ENCODE results near the gene ZXDC.

ZXDC gene

DNA sequence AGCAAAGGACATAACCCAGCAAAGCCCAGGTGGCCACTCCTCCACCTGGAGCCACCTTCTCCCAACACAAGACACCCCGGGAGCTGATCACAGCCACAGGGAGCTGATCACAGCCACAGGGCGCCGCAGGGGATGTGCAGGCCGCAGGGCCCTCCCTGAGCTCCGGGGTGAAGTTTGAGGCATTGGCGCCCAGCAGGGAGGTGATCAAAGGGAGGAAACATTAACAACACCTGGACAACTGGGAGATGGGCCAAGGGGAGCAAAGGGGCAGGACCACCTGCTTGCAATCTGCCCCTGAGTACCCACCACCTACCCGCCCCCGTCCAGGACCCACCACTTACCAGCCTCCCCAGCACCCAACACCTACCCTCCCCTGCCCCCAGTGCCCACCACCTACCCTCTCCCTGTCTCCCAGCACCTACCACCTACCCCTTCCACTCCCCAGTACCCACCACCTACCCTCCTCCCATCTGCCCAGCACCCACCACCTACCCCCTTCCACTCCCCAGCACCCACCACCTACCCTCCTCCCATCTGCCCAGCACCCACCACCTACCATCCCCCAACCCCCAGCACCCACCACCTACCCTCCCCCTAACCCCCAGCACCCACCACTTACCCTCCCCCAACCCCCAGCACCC lies 39.5 kb upstream of the ZXDC start:
- TF ChIP-seq CTCF (IDR thresholded peaks at IDR 0.05; ENCODE audit: low read length, missing control alignments) = no peak
- DNase-seq (ENCODE audit: low read depth) = no peak
- H3K4me3 ChIP-seq (replicated peaks; ENCODE audit: low read depth, low read length) = no peak overlapping the region

DNA sequence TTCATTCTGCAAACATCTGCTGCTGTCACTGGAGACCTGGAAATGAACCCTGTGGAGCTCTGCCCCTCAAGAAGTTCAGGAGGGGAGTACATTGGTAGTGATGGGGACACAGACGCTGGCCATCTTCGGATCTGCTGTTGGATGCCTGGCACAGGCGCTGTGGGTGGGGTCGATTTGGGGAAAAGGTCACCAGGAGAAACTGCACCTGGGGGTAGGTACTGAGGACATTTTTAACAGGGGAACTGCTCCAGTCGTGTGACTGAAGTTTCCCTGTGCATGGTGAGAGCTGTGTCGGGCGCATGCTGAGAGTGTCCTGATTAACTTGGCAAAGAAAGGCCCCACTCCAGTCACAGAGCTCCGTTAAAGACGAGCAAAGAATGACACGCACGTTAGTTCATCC lies 38.5 kb upstream of the ZXDC start:
- H3K4me3 ChIP-seq (replicated peaks; ENCODE audit: low read depth, low read length) = no peak overlapping the region
- DNase-seq (ENCODE audit: low read depth) = no peak
- no peak for TF ChIP-seq CTCF (IDR thresholded peaks at IDR 0.05; ENCODE audit: low read length, missing control alignments)

GRCh38 chr3:126512916-126513650 lies 37.4 kb upstream of the ZXDC start:
- H3K4me3 ChIP-seq (replicated peaks; ENCODE audit: low read depth, low read length) = no peak overlapping the region
- no peak for DNase-seq (ENCODE audit: low read depth)
- no peak for TF ChIP-seq CTCF (IDR thresholded peaks at IDR 0.05; ENCODE audit: low read length, missing control alignments)

DNA sequence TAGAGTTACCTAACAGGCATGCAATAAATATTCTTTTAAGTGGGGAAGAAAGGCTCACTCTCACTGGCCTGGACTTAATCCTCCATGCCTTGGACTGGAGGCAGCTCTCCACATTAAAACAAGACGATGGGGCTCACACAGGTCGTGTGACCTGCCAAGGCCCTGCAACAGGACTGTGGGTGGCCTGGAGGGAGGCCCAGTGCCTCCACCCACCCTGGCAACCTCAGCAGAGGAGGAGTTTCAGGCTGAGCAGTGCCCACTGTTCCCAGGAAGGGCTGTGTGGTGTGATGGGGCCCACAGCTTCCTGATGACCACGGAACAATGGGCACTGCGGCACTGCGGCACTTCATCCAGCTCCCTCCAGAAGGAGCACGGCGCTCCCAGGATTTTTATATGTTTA lies 36.3 kb upstream of the ZXDC start:
- no peak for DNase-seq (ENCODE audit: low read depth)
- no peak for TF ChIP-seq CTCF (IDR thresholded peaks at IDR 0.05; ENCODE audit: low read length, missing control alignments)
- H3K4me3 ChIP-seq (replicated peaks; ENCODE audit: low read depth, low read length) = no peak overlapping the region

DNA sequence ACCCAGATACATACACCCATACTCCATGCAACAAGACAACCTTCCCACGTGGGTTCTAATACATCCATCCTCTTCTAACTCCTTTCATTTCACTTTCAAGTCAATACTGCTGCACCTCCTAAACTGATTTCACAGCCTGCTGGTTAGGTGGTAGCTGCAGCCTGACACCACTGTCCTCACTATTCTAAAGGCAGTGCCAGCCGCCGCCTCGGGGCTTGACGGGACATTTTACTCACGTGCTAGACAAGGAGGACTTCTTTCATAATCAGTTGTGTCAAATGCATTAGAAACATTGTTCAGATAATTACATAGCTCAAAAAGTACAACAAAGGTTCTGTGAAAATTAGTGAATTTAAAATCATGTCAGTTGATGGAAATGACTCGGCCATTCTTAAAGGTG lies 35.6 kb upstream of the ZXDC start:
- no peak for DNase-seq (ENCODE audit: low read depth)
- TF ChIP-seq CTCF (IDR thresholded peaks at IDR 0.05; ENCODE audit: low read length, missing control alignments) = no peak
- no peak overlapping the region for H3K4me3 ChIP-seq (replicated peaks; ENCODE audit: low read depth, low read length)

DNA sequence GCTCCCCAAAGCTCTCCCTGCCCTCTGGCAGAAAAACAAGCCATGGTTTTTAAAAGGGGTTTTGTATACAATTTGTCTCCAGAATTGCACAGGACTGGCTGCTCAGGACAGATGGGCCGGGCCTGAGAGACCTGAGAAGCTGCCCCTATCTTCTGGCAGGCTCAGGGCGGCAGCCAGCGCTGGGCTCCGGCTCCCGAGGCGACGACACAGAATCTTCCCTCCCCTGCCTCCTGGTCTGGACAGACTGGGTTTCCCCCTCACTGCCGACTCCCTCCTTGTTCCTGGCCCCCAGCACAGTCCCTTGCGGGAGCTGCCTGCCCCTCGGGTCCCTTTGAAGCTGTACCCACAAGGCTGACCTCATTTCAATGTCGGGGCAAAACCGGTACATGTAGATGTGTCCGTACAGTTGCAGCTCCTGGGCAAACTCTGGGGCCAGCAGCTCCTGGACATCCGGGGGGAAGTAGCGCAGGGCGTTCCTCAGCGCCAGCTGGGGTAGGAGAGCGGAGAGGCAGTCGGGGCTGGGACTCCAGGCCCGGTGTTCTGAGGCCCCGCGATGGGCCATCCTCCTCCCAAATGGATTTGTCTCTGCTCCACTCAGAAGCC lies 34.7 kb upstream of the ZXDC start:
- TF ChIP-seq CTCF (IDR thresholded peaks at IDR 0.05; ENCODE audit: low read length, missing control alignments) = no peak
- DNase-seq (ENCODE audit: low read depth) = no peak
- H3K4me3 ChIP-seq (replicated peaks; ENCODE audit: low read depth, low read length) = no peak overlapping the region

Data from fibroblast of pulmonary artery (primary cell).